Amniotic epithelial cell (primary cell): ENCODE measurements around the gene PFKP.

Source experiments
- DNase-seq: peaks from one replicate; pipeline ENCODE4 v3.0.0-alpha.2; 2010; ENCODE audit warnings: low read depth

The PFKP gene

DNA sequence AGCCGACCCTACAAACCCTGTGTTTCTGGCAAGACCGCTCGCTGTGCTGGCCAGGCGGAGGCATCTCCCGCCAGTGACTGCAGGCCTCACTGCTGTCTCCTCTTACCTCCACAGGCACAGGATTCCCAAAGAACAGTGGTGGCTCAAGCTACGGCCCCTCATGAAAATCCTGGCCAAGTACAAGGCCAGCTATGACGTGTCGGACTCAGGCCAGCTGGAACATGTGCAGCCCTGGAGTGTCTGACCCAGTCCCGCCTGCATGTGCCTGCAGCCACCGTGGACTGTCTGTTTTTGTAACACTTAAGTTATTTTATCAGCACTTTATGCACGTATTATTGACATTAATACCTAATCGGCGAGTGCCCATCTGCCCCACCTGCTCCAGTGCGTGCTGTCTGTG lies 69.0 kb downstream of the PFKP start:
- no peak for DNase-seq

DNA sequence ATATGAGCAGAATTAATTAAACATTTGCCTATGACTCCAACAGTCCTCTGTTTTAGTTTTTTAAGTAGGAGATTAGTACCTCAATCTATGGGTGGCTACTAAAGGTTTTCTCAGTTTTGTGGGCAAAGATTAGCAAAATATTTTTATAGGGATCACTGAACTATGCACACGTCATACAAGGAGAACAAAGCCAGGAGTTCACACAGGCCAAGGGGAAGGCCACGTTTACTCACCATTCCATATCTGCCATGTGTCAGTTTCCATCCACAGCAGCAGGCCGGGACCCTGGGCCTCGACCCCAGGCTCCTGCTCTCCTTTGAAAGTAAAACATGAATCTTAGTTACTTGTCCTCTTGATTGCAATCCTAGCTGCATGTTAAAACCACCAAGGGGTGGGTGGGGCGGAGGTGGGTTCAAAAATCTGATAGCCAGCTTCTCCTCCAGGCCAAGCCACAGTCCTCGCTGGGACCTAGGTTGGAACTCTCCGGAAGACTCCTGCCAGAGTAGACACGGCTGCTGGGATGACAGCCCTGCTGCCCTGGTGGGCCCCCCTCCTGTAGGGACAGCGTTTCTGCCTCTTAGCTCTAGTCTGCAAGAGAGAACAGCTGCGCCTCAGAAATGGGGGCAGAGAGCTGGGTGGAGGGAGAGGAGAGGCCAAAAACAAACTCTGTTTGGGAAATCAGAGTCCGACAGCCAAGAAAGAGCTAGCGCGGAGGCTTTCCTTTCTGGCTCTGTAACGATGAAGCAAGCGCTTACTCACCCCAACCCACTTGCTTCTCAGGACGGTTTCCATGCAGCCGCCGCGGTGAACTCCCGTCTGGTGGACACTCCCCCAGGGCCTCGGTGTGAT lies 69.6 kb downstream of the PFKP start:
- no peak for DNase-seq

DNA sequence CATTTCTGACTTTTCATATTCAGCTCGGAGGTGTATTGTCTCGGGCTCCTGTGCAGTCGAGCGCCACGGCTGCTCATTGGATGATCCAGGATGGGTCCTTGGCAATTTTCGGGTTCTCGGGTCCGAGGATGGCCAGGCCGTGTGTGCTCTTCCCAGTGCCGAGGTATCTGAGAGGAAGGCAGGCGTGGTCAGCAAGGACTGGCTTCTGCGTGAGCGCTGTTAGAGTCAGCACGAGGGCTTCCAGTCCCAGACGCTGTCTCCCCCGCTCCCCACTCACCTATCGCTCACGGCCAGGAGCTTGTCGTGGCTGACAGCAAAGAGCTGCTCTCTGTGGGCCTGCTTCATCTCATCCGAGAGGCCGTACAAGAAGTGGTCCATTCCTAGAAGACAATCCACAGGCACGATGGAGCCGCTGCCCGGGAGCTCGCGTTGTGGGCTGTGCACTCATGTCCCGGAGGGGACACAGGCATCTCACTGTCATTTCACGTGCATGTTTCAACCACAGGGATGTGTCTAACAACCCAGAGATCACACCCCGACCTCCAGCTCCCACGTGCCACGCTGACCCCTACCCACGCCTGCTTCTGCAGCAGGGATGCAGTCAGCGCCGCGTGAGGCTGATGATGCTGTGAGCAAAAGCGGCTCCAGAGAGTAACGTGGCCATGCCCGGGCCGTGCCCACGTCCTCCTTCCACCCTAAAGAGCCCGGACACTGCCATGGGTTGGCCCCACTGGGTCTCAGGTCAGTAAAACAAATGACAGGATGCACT lies 70.8 kb downstream of the PFKP start:
- DNase-seq: no peak

DNA sequence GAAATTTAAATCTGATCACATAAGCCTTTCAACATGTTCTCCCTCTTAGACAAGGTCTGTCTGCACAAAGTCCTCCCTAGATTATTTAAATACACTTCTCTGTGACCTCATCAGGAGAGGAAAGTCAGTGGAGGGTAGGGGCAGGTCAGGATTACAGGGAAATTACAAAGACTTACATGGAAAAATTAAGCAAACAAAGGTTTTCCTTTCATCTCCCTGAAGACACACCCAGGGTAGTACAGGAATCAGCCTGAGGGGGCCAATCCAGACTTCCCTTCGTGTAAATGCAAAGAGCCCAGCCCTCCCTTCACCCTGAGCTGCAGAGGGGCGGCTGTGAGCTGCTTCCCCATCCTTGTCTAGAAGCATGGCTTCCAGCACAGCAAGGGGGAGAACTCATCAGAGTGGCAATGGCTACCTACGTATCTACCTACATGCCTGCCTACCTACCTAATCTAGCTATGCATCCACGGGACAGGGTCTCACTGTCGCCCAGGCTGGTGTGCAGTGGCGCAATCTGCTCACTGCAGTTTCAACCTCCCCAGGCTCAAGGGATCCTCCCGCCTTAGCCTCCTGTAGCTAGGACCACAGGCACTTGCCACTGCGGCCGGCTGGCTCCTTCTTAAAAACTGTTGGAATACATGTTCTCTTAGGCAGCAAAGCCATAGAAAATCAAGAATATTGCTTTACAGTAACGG lies 72.0 kb downstream of the PFKP start:
- DNase-seq: no peak

DNA sequence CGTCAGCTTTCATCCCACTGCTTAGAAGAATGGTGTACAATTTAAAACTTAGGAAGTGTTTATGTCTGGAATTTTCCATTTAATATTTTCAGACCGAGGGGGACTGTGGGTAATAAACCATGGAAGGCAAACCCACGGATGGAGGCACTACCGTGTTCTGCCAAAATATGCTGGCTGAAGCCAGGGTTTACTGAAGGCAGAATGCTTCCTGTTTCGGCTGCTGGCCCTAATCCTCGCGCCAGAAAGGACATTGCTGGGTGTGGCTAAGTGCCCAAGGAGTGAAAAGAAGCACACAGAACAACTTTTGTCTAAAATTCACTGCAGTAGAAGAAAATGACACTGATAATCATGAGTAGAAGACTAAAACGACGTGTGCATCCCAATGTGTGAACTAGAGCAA lies 72.9 kb downstream of the PFKP start:
- no peak for DNase-seq

DNA sequence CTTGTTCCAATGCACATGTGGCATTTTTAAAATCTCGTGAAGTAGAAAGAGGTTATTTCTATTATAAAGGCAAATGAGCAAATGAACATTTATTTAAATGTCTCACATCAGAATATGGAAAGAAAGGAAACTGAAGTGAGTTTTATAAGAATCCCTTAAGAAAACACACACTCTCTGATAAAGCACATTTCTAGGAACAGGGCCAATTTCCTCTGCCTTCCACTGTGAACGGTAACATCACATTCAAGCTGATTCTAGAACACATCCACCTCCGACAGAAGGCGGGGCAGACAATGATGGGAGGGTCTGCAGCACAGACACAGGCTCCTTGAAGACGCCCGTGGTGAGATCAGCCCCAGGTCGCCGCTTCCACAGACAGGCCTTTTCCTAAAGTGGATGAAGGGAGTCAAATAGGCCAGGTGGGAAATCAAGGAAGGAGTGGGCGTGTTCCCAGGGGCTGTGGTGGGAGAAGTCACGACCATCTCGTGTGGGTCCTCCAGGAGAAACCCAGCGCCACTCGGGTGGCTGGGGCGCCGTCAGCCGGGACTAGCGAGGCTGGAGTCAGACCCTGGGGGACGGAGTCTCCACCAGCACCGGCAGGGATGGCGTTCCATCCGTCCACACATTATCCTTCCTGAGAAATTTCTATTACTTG lies 74.1 kb downstream of the PFKP start:
- DNase-seq: no peak

DNA sequence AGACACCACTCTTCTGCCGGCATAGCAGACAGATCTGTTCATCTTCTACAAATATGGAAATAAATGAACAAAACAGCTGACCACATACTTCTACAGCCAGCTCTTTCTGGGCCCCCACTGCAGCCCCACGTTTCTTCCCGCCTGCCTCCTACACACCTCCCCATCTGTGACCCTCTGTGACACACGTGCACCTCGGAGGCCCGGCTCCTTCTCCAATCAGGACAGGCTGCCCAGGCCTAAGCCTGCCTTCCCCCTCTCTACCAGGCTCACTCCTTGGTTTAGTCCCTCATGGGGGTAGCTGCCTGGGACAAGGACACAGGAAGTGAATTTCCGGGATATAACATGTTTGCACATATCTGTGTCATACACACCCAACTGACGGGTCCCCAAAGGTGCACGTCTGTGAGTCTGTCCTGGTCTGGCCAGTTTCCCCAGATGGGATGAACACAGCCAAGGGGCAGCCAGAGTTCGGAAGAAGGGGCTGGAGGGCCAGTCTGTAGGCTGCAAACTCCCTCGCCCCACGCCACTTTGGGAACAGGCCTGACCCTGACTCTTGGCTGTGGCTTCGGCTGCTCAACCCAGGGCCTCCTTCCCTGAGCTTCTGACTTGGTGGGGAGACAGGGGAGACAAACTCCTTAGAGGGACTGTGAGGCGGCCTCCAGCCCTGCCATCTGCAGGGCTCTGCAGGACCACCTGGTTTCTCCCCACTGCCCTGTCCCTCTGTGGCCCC lies 75.0 kb downstream of the PFKP start:
- DNase-seq: no peak

DNA sequence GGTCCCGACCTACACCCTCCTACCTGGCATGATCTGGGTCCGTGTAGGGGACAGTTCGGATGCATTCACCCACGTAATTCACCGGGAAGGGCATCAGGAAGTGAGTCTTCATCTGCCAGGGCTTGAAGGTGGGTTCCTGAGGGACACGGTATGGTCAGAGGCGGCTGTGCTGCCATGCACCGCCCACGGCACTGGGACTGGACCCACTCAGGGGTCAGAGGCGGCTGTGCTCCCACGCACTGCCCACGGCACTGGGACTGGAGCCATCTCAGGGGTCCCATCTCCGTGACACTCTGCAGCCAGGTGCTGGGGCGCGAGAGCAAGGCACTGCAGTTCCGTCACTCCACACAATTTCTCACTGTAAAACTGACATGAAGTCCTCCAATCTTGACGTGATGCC lies 76.0 kb downstream of the PFKP start:
- DNase-seq: no peak

DNA sequence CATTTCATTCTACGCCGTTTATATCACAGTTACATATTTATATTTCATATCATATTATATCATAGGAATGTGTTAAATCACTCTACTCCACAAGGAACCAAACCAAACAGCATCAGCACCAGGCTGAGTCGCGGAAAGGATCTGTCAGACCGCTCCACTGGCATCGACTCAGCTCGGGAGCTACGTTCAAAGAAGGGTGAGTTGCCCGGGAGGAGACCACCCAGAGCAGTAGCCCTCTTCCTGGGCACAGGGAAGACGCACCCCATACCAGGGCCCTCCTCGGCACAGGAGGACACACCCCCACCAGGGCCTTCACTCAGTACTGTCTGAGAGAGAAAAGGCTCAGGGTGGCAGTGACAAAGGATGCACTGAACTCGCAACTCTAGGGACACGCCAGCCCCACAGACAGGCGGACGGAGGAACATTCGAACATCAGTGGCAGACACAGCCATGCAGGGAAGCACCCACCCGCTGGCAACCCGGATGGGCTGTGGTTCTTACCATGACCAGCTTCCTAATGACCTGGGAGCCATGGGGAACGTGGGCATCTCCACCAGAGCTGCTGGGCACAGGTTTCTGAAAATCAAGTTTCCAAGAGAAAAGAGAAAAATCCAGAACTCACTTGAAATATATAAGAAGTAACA lies 76.6 kb downstream of the PFKP start:
- DNase-seq: no peak

DNA sequence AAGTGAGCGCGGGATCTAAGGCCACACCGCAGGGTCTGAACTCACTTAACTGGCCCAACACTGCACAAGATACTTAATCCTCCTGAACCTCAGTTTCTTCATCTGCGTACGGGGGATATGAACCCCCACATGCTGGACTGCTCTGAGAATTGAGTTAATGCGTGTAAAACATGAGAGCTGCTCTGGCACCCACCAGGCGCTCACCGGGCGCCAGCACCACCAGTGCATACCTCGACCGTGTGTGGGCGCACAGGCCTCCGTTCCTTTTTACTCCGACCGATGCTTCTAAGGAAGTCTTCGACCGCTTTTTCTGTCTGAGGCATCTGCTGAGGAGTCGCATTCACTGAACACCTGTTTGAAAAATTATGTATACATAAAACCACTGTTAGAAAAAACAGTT lies 78.0 kb downstream of the PFKP start:
- no peak for DNase-seq

DNA sequence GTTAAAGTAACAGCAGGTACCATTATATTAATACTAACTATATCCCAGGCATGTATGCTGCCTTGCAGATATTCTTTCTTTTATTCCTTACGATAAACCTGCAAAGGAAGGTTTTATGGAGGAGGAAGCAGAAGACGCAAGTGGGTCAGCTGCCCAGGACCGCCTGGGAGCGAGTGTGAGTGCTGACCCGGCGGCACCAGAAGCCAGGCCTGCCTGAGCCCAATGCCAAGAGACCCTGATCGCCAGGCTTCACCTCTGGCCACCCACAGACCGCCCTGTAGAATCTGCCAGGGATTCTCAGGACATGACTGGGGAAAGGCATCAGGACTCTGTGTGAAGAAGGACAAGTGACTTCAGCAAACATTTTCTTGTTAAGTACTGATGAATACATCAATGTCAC lies 78.9 kb downstream of the PFKP start:
- DNase-seq: no peak

DNA sequence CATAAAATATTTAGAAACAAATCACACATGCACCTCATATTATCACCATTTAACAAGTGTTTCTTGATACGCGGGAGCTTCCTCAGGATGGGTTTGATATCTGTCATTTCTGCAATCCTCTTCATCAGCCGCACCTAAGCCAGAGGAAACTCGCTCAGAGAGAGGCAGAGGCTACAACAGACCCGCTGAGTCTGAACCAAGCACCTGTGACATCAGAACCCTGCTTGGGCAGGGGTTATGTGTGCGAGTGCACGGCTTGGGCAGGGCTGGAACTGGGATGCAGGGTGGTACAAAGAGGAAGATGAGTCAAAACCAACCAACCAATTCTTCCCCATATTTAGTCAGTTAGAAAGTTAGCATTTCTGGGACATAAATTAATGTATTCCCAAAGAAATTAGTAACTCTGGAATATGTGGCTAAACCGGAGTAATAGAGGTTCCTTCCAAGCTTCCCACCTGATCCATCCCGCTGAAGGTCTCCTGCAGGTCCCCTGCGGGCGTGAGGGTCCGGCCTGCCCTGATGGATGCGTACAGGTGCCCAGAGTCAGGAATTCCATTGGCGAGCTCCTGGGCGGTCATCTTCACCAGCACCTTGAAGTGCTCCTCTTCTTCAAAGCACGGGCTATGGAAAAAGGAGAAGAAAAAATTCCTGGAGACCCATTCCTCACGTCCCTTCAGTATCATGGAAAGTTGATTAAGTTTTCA lies 79.9 kb downstream of the PFKP start:
- DNase-seq: no peak

DNA sequence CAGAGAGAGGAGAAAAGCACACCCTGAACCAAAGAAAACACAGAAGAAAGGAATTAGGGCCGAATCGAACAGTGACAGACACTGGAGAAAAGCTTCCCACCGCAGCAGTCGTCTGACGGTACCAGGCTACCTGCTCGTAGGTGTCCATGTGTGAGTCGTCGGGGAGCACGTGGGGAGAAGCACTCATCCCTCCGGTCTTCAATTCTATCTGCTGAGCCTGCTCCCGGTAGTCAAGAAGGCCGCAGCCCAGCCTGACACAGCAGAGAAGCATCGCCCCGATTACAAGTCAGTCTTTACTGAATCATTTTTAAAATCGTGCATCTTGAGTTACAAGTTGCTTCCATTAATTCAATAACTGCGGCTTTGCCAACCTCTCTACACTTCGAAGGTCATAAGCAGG lies 80.7 kb downstream of the PFKP start:
- no peak for DNase-seq

DNA sequence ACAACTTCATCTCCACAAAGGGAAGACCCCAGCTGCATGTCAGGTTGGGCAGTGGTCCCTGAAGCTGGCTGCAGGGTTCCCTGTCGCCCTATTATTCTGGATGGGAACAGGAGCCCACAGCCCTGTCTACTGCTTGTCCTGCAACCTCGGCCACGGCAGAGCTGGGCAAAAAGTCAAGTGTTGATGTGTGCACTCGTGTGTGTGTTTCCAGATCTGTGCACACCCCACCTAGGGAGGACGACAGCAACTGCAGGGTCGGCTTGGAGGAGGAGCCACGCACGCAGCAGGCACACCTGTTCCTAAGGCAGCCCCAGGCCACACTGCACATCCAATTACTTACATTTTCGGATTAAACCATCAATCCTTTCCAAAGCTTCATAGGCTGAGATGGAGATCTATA lies 81.6 kb downstream of the PFKP start:
- no peak for DNase-seq

DNA sequence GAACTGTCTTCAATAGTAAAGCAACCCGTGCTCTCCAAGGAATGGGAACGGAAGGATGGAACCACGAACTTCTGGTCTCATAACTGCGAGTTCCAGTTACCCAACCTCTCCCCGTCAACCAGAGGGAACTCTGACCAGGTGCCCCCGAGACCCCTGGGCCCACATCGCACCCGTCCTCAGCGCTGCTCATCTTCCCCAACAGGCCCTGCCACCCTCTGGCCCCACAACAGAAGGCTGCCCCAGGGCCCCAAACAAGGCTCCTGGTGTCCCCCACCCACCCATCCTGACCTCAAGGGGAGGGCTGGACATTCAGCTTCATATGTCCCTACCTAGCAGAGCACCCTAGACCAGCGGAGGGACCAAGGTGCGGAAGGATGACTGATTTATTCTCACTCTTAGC lies 82.6 kb downstream of the PFKP start:
- DNase-seq: no peak

DNA sequence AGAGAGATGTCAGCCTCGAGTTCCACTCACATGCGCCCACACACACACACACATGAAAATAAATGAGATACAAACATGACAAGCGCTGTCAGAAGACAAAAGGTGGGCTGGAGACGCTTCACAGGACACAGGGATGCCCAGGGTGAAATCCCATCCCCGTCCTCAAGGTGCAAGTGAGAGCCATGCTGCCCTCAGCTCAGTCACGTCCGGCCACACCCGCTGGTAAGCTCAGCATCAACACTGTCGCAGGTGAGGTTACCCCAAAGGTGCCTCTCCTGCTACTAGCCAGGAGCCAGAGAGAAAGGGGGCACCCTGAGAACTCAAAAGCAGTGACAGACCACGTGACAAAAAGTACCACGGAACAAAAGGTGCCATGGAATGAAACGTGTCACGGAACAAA lies 83.0 kb downstream of the PFKP start:
- DNase-seq: no peak

DNA sequence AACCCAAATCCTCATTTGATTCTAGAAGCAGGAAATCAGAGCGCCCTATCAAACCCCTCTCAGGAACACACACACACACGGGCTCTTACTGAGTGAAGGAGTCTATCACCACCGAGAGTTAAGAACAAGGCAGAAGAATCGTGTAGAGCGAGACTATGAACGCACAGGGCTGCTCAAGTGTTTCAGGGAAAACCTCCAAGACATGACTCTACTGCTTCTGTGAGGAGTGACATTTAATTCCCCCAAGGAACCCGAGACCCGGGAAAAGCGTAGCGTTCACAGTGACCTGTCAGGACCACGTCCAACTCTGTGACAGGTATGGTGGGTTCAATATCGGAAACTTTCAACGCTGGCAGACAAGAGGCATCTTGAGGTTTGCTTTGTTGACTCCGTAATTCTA lies 83.6 kb downstream of the PFKP start:
- DNase-seq: no peak

DNA sequence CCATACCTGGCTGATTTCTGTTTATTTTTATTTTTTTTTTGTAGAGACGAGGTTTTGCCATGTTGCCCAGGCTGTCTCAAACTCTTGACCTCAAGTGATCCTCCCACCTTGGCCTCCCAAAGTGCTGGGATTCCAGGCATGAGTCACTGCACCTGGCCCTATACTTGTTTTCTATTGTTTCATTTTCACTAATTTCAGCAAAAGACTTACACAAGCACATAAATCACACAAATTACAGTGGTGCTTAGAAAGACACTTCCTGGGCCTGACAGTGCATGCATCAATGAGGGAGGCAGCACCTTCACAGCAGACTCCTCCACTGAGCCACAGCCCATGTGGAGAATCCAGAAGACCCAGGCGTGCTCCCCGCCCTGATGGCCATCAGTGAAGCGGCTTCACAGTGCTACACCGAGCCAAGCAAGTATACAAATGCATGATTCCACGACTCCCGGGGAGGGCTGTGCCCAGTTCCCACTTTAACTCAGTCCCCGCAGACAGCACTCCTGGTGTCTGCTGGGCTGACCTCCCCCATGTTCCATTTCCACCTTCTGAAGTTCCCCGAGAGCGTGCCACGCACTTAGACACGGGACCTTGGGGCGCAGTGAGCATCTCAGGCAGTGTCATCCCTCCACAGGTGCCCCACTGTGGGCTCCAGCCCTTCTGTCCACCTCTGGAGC lies 84.7 kb downstream of the PFKP start:
- peak; percentile 19 for DNase-seq

DNA sequence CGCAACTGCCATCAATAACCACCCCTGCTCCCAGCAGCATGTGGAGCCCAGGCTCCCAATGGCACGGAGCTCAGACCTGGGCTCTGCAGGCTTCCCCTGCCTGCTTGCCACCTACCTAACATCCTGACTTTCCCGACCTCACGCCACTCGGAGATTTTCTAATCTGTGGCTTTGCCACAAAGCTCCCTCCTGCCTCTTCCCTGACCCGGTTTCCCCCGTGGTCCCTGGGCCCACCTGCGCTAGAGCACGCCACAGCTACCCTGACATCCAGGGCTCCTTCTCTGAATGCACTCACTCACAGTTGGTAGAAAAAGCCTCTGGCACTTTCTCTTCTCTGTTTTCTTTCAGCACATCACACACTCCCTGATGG lies 85.2 kb downstream of the PFKP start:
- DNase-seq: no peak

DNA sequence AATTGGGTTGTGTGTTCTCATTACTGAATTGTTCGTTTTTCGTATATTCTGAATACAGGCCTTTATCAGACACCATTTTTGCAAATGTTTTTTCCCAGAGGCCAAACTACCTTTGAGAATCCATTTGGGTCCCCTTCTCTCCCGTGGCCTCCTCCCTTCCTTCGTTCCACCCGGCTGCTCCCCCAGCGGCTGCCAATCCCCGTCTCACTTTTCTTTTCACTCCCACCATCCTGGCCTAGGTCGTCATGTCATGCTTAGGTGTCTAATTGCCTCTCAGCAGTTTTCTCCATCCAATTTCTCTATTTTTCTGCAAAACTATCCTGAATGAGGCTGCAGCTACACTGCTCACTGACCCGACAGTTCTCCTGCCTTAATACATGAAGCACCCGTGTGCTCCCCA lies 87.3 kb downstream of the PFKP start:
- no peak for DNase-seq
